Activated naive CD8-positive, alpha-beta T cell treated with anti-CD3 and anti-CD28 coated beads, Interleukin-2, amount 10 ng/mL, durations not matched to agents 7 days and 5 days (primary cell): ENCODE data around the gene ASIC2. TPM values are rescaled to one million over a fixed set of nuclear protein-coding genes. Genes with fewer than 3 reads are reported as not detected.

Source experiments
- ATAC-seq: fragments of 150-1000 bp; cut with Tn5 transposase; one replicate; pipeline ENCODE4 v1.10.0; 2021; ENCODE audit warnings: low read depth, moderate library complexity
- POLR2A ChIA-PET: fragments of 350-600 bp; sonication (Branson Sonifier 250); formaldehyde crosslinking; loops from one replicate; lab custom pipeline; 2021; ENCODE audit warnings: antibody characterized with exemption; lab: Charles Lee
- DNase-seq: peaks from one replicate; pipeline ENCODE4 v3.0.0; 2021
- H3K27ac Mint-ChIP-seq: one replicate; pipeline ENCODE4 v1.8.0; 2022; ENCODE audit warnings: mild to moderate bottlenecking, mixed read lengths
- H3K27me3 Mint-ChIP-seq: one replicate; pipeline ENCODE4 v1.8.0; 2022; ENCODE audit warnings: mild to moderate bottlenecking, moderate library complexity, mixed read lengths
- H3K36me3 Mint-ChIP-seq: one replicate; pipeline ENCODE4 v1.8.0; 2021; ENCODE audit warnings: mild to moderate bottlenecking, mixed read lengths
- H3K4me1 Mint-ChIP-seq: one replicate; pipeline ENCODE4 v1.8.0; 2021; ENCODE audit warnings: mixed read lengths
- H3K4me3 Mint-ChIP-seq: one replicate; pipeline ENCODE4 v1.8.0; 2022; ENCODE audit warnings: mild to moderate bottlenecking, moderate library complexity, mixed read lengths
- H3K9me3 Mint-ChIP-seq: one replicate; pipeline ENCODE4 v1.8.0; 2021; ENCODE audit warnings: mixed read lengths
- total RNA-seq, 2 experiments: library from RNA; stranded (reverse); gene quantifications; one replicate each; pipeline ENCODE4 v1.2.3, GENCODE V29; 2021

ASIC2 gene
- total RNA-seq, 2 experiments from 2014 or later: not detected

DNA sequence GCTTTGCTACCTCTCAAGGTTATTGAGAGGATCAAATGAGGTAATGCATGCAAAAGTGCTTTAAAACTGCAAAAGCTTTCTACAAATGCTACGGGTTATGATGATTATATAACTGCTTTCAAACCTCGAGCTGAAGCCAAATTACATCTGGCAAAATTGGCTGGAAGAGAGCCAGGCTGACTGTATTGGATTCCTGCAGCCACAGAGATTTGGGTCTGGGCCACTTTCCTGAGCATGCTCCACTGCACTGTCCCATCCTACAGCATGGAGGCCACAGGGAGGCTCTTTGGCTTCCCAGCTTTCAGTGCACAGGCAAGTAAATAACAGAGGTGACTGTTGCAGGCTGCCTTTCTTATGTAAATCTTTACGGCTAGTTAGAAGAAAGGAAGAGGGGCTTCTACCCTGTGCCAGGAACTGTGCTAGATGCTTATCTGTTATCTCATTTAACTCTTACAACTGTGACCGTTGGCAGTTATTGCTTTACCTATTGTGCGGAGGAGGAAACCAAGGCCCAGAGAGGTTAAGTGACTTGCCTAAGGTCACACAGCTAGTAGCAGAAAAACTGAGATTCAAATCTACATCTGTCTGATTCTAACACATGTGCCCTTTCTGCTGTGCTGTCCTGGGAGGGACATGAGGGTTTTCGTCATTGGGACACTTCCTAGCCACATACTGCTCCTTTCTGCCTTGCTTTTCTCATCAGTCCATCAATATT lies 179.7 kb downstream of the ASIC2 start:
- ATAC-seq (no peak), DNase-seq (no peak)
- Mint-ChIP-seq H3K36me3 (no peaks in the 10 kb centered on the region), H3K27ac (no peak overlapping the region), H3K9me3 (no peaks in the 10 kb centered on the region), H3K27me3 (no peaks in the 10 kb centered on the region), H3K4me3 (no peak overlapping the region), H3K4me1 (no peaks in the 10 kb centered on the region)
- POLR2A ChIA-PET: no interaction called here

DNA sequence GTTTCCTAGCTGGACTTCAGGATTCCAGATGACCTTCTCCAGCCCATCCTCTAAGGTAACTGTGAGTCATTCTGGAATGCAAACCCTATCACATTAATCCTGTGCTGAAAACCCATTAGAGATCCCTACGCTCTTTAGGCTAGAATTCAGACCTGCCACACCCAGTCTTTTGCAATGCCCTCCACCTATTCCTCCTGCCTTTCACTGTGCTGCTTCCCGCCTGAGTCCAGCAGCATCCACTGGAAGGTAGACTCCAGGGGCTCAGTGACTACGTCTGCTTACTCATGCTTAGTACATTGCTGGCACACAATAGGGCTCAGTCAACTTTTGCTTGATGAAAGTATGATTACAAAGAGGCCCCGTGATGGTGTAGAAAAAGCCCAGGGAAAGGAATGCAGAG lies 180.3 kb downstream of the ASIC2 start:
- H3K27me3 Mint-ChIP-seq: no peaks in the 10 kb centered on the region
- no peak overlapping the region for H3K27ac Mint-ChIP-seq
- no peaks in the 10 kb centered on the region for H3K4me1 Mint-ChIP-seq
- POLR2A ChIA-PET: no interaction called here
- H3K4me3 Mint-ChIP-seq: no peak overlapping the region
- no peaks in the 10 kb centered on the region for H3K36me3 Mint-ChIP-seq
- no peak for ATAC-seq
- no peaks in the 10 kb centered on the region for H3K9me3 Mint-ChIP-seq
- DNase-seq: no peak

DNA sequence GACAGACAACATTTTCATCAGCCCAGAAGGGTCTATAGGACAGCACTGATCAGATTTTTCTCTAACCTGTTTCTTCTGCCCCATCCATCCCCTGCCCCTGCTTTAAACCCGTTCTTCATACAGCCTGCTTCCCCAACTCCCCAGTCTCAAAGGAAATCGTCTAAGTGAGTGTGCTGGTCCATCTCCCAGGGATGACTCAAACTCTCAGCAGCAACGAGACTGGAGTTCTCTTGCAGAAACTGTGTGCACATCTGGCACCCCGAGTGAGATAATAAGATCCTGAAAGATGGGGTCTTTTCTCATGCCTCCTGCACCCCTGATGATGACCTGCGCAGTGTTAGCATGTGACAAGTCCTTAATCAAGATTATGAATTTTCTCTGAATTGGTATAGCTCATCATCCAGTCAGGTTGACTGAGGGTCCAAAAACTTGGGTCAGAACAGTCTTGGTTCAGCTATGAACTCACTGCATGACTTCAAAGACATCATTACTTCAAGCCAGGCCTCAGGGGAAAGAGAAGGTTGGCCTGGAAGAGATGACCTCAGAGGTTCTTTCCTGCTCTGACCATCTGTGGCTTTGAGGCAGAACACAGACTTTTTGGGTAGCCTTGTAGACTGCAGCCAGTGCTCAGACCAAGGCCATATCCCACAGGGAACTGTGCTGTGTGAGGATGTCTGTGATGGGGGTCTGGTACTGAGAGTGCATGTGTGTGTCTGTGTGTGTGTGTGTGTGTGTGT lies 183.6 kb downstream of the ASIC2 start:
- Mint-ChIP-seq H3K27me3 (no peaks in the 10 kb centered on the region), H3K4me3 (no peak overlapping the region), H3K4me1 (no peaks in the 10 kb centered on the region), H3K9me3 (no peaks in the 10 kb centered on the region), H3K36me3 (no peaks in the 10 kb centered on the region), H3K27ac (no peak overlapping the region)
- DNase-seq (no peak), ATAC-seq (no peak)
- POLR2A ChIA-PET: no interaction called here

DNA sequence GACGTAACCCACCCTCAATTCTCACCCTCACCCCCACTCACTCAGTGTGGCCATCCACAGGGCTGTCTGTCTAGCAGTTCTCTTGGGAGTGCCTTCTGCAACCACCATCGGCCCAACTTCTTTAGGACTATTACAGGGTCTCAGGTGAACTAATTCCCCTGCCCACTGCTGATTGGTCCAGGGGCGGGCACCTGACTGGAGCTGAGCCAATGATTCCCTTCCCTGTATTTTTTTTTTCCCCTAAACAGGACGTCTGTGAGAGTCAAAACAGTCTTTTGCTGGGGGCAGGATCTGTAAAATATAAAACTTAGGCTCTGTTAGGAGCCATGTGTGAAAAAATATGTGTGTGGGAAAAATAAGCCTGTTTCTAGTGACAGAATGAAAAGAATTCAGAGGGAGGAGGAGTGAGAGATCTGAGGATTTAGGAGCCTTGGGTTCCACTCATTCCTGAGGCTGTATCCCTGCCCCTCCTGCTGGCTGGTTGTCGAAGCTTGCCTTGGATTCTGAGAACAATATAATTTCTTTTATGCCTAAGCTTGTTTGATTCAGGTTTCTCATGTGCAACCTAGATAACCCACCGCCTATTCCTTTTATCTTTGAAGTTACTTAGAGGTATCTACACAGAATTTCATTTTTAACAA lies 186.4 kb downstream of the ASIC2 start:
- POLR2A ChIA-PET: no interaction called here
- no peak for ATAC-seq
- H3K9me3 Mint-ChIP-seq: no peaks in the 10 kb centered on the region
- no peak for DNase-seq
- no peaks in the 10 kb centered on the region for H3K36me3 Mint-ChIP-seq
- no peaks in the 10 kb centered on the region for H3K27me3 Mint-ChIP-seq
- no peak overlapping the region for H3K27ac Mint-ChIP-seq
- H3K4me1 Mint-ChIP-seq: no peaks in the 10 kb centered on the region
- no peak overlapping the region for H3K4me3 Mint-ChIP-seq

DNA sequence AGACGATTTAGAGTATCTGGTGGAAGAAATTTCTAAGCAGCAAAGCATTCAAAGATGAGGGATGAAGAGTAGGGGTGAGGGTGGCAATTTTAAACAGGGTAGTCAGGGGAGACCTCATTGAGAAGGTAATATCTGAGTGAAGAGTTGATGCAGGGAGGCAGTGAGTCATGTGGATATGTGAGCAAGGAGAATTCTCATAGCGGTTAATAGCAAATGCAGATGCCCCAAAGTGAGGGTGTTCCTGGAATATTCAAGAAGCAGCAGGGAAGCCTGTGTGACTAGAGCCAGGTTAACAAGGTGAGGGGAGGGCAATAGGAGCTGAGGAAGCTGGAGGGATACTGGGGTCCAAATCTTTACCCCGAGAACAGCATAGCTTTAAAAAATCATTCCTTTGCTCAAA lies 187.2 kb downstream of the ASIC2 start:
- POLR2A ChIA-PET: no interaction called here
- ATAC-seq: no peak
- Mint-ChIP-seq H3K36me3 (no peaks in the 10 kb centered on the region), H3K4me1 (no peaks in the 10 kb centered on the region), H3K27ac (no peak overlapping the region), H3K4me3 (no peak overlapping the region), H3K27me3 (no peaks in the 10 kb centered on the region), H3K9me3 (no peaks in the 10 kb centered on the region)
- DNase-seq: no peak

DNA sequence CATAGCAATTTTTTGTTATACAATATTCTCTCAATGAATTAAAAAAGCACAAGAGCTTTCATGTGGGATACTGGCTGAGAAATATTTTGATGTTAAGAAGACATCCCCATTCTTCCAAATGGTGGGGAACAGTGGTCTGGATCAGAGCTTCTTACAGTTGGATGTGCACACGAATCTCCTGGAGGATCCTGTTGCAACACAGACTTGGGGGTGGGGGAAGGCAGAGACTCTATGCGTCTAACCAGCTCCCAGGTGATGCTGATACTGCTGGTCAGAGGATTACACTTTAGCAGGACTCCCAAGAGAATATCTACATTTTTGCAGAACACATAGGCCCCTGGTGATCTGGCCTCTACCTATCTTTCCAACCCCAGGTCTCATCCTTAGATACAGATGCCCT lies 193.2 kb downstream of the ASIC2 start:
- Mint-ChIP-seq H3K4me3 (no peak overlapping the region), H3K27me3 (peaks cover 3% of the 10 kb centered on the region), H3K4me1 (no peaks in the 10 kb centered on the region), H3K27ac (no peak overlapping the region), H3K36me3 (no peaks in the 10 kb centered on the region), H3K9me3 (no peaks in the 10 kb centered on the region)
- ATAC-seq (no peak), DNase-seq (no peak)
- POLR2A ChIA-PET: no interaction called here

DNA sequence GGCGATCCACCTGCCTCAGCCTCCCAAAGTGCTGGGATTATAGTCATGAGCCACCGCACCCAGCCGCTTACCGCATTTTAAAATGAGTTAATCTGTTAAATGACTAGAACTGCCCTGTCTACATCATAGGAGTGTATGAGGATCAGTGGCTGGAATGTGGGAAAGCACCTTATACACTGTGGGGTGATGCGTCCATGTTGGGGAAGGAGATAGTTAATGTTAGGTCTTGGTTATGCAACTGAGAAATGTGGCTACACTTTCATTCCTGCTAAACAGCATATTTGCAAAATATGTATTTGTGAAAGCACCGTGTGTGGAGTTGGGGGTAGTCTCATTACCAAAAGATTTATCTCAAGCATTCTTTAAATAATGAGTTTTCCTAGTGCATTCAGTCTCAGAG lies 193.8 kb downstream of the ASIC2 start:
- ATAC-seq: no peak
- H3K9me3 Mint-ChIP-seq: no peaks in the 10 kb centered on the region
- H3K4me3 Mint-ChIP-seq: no peak overlapping the region
- H3K27me3 Mint-ChIP-seq: peaks cover 3% of the 10 kb centered on the region
- no peak overlapping the region for H3K27ac Mint-ChIP-seq
- no peaks in the 10 kb centered on the region for H3K4me1 Mint-ChIP-seq
- DNase-seq: no peak
- POLR2A ChIA-PET: no interaction called here
- no peaks in the 10 kb centered on the region for H3K36me3 Mint-ChIP-seq

DNA sequence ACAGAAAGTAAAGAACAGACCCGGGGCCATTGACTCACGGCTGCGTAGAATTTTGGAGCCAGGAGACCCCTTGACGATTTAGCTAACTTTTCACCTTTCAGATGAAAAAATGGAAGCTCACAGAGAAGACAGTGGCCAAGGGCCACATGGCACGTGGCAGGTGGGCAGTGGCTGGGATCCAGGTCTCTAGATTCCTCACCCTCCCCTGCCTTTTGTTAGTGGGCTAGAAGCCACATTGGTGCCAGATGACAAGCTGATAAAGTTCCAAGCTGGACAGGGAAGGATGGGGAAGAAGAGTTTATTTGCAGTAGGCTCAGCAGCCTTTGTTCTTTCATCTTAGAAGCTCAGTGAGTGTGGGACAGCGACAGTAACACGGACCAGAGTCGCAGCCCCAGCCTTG lies 195.7 kb downstream of the ASIC2 start:
- Mint-ChIP-seq H3K9me3 (no peaks in the 10 kb centered on the region), H3K4me3 (no peak overlapping the region), H3K4me1 (no peaks in the 10 kb centered on the region), H3K36me3 (no peaks in the 10 kb centered on the region), H3K27ac (no peak overlapping the region), H3K27me3 (peaks cover 3% of the 10 kb centered on the region)
- ATAC-seq: no peak
- no peak for DNase-seq
- POLR2A ChIA-PET: no interaction called here

DNA sequence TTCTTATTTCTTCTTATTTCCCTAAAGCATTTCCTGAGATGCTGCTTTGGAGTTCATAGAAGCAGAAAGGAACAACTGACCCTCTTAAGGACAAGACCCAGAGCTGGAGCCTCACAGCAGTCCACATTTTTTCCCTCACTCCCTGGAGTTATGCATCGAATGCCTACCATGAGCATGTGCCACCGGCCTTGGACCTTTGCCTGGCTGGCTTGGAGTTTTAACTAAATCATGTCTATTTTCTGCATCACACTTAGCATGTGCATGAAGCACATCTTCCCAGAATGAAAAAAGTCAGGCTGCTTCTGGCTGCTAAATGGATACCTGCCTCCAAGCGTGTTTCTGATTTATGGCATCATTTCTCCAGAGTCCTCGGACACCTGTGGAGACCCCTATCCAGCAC lies 196.9 kb downstream of the ASIC2 start:
- Mint-ChIP-seq H3K9me3 (no peaks in the 10 kb centered on the region), H3K27ac (no peak overlapping the region), H3K4me1 (no peaks in the 10 kb centered on the region), H3K27me3 (peaks cover 3% of the 10 kb centered on the region), H3K36me3 (no peaks in the 10 kb centered on the region), H3K4me3 (no peak overlapping the region)
- ATAC-seq (no peak), DNase-seq (no peak)
- POLR2A ChIA-PET: no interaction called here

DNA sequence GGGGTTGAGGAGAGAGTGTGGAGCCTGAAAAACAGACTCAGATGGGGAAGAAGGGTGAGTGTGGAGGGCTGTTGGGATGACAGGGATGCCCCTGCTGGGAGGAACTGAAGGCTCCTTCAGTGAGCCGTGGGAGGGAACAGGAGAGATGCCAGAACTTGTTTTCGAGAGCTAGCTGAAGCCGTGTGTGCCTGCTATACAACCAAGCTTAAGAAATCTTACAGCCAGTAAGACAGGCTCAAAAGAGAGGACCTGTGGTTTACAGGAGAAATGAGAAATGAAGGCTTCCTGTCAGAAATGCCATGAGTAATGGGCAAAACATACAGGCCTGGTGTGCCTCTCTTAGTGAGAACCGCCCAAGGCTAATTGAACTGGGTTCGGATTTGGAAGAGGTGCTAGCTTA lies 201.8 kb downstream of the ASIC2 start:
- H3K27ac Mint-ChIP-seq: no peak overlapping the region
- POLR2A ChIA-PET: no interaction called here
- H3K36me3 Mint-ChIP-seq: no peaks in the 10 kb centered on the region
- H3K27me3 Mint-ChIP-seq: no peaks in the 10 kb centered on the region
- no peak overlapping the region for H3K4me3 Mint-ChIP-seq
- H3K4me1 Mint-ChIP-seq: no peaks in the 10 kb centered on the region
- ATAC-seq (no peak), DNase-seq (no peak)
- H3K9me3 Mint-ChIP-seq: no peaks in the 10 kb centered on the region

DNA sequence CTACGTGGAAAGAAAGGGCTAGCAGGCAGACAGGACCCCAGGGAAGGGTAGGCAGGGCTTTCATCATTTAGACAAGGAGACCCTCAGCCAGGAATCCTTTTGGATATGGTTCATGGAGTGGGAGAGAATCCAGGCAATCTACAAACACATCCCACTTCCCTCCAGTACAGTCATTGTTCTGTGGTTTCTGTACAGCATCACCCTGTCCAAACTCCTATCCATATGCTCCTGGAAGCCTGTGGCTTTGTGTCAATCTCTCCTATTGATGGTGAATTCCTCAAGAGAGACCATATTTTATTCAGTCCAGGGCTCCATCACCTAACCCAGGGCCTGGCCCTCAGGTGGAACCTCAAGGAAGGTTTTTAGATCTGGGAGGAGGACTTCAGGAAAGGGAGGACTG lies 202.3 kb downstream of the ASIC2 start:
- Mint-ChIP-seq H3K27ac (no peak overlapping the region), H3K9me3 (no peaks in the 10 kb centered on the region), H3K4me3 (no peak overlapping the region), H3K4me1 (no peaks in the 10 kb centered on the region), H3K27me3 (no peaks in the 10 kb centered on the region), H3K36me3 (no peaks in the 10 kb centered on the region)
- no peak for ATAC-seq
- POLR2A ChIA-PET: no interaction called here
- no peak for DNase-seq

DNA sequence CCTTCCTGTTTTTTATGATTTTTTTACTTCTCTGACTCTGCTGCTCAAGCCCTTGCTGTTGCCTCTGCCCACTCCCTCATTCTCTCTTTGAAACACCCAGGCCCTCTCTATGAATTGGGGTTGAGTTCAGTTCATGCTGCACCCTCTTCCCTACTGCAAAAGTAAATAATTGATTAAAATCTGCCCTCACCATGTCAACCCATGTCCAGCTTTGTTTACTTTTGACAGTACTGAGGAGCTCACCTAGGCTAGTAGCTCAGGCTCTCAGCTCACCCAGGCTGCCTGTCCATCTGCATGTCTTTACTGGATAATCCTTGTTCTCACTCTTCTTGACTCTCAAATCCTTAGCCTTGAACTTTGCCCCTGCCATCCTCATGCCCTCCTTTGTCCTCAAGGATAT lies 206.2 kb downstream of the ASIC2 start:
- POLR2A ChIA-PET: no interaction called here
- H3K27me3 Mint-ChIP-seq: peaks cover 3% of the 10 kb centered on the region
- ATAC-seq (no peak), DNase-seq (no peak)
- H3K9me3 Mint-ChIP-seq: no peaks in the 10 kb centered on the region
- H3K4me3 Mint-ChIP-seq: no peak overlapping the region
- no peak overlapping the region for H3K27ac Mint-ChIP-seq
- H3K4me1 Mint-ChIP-seq: no peaks in the 10 kb centered on the region
- no peaks in the 10 kb centered on the region for H3K36me3 Mint-ChIP-seq

DNA sequence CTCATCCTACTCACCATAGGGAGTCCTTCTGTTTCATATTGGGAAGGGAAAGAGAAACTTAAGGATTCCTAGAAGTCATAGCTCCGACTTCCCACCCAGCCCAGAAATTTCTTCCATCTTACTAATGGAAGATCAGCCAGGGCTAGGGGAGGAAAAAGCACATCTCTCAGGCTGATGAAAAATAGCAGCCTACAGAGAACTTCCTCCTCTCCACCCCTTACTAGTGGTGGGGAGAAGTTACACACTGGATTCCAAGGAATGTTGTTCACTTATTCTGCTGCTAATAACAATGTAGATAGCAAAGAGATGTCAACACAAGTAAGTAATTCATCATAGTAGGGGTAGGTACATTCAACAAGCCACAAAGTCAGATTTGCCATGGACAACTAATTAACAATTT lies 207.1 kb downstream of the ASIC2 start:
- Mint-ChIP-seq H3K27me3 (peaks cover 3% of the 10 kb centered on the region), H3K36me3 (no peaks in the 10 kb centered on the region), H3K4me3 (no peak overlapping the region), H3K4me1 (no peaks in the 10 kb centered on the region), H3K9me3 (no peaks in the 10 kb centered on the region), H3K27ac (no peak overlapping the region)
- ATAC-seq (no peak), DNase-seq (no peak)
- POLR2A ChIA-PET: no interaction called here

DNA sequence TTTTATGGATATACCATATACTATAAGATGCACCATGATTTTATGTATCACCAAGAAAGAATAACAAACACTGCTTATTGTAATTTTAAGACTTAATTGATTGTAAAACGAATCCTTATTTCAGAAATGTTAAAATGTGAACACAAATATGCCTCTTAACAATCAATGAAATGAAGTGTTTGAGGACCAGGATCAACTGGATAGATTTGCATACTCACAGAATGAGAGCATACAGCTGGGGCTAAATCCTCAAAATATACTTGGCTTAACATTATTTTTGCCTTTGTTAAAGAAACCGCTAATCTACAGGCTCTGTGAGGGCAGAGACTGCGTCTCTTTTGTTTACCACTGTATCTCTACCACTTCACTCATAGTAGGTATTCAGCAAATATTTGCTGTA lies 207.8 kb downstream of the ASIC2 start:
- Mint-ChIP-seq H3K4me3 (no peak overlapping the region), H3K4me1 (no peaks in the 10 kb centered on the region), H3K36me3 (no peaks in the 10 kb centered on the region), H3K27ac (no peak overlapping the region), H3K27me3 (peaks cover 3% of the 10 kb centered on the region), H3K9me3 (no peaks in the 10 kb centered on the region)
- POLR2A ChIA-PET: no interaction called here
- ATAC-seq: no peak
- DNase-seq: no peak
